EH (cell line): ENCODE measurements around the gene SCFD2.

ENCODE experiments used
- DNase-seq: peaks from one replicate; pipeline ENCODE4 v3.0.0-alpha.2; 2015; ENCODE audit warnings: low read depth

Gene SCFD2

DNA sequence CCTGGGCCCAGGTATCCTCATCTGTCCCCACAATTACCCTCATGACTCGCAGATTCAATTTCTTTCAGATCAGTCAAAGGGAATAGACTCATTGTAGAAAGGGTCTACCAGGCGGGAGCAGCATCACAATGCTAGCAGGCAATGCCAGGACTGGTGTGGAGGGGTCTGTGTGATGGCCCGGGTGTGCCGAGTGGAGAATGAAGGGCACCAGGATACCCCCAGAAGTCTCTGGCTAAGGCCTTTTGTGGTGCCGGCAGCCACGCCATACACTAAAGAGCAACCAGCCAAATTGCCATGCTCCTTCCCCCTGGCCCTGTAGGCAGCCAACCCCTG lies 541.6 kb downstream of the SCFD2 start:
- DNase-seq: no peak

GRCh38 chr4:52823702-52824092 lies 542.2 kb downstream of the SCFD2 start:
- DNase-seq: no peak
